ENCODE measurements around the gene C1QTNF1.
A peak's percentile ranks its signal among the peaks of the same experiment; 100 is the strongest.

C1QTNF1 gene

DNA sequence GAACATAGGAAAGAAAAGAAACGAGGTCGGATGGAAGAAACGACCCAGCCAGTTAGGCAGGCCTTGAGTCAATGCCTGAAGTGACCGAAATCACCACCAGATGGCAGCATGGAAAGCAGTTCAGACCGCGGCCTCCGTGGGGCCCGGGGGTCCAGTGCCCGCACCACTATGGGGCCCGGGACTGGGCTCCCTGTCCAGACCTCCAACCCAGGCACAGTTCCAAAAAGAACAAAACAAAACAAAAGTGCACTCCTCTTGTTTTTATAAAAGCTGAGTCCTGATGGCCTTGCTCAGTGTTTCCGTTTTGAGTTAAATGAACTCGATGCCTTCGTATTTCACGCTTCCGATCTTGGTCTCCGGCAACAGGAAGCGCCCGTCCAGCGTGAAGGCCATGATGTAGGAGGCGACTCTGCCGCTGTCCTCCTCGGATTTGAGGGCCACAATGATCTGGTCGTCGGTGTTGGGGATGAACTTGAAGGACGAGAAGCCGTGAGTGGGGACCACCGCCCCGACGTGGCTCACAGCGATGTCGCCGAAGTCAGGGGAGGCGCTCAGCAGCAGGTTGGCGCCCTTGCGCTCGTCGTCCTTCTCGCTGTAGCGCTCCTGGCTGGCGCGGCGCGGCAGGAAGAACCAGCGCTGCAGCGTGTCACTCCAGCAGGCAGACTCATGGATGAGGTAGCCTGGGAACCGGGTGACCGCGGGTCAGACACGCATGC, 30.6 kb upstream of the C1QTNF1 start:
- peak in 4 of 6 experiments; percentile 24 to 43 (median 31) for DNase-seq

DNA sequence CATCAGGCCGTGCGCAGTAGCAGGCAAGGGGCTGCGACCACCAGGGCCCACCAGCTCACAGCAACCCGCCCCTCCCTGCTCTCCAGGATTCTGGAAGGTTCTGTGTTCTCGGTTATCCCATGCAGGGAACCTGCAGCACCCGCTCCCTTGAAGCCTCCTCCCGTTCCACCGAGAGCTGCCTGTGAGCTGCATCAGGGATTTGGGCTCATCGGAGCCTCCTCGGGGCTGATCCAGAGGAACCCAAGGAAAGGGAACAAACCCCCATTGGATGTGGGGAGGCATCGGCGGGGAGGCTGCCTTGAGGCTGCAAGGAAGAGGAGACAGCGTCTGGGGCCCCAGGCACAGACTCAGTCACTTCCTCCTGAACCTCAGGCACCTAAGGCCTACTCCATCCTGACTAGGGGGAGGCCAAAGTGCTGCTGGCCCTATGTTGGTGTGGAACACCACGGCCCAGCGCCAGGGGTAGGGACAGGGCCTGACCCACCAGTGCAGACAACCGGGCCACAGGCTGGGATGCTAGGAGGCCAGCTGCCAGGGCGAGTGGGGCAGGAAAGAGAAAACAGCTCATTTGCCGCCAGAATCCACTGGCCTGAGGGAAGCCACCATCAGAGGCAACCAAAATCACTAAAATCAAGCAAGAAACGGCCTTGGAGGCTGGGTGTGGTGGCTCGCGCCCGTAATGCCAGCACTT, 29.8 kb upstream of the C1QTNF1 start:
- no peak for DNase-seq

DNA sequence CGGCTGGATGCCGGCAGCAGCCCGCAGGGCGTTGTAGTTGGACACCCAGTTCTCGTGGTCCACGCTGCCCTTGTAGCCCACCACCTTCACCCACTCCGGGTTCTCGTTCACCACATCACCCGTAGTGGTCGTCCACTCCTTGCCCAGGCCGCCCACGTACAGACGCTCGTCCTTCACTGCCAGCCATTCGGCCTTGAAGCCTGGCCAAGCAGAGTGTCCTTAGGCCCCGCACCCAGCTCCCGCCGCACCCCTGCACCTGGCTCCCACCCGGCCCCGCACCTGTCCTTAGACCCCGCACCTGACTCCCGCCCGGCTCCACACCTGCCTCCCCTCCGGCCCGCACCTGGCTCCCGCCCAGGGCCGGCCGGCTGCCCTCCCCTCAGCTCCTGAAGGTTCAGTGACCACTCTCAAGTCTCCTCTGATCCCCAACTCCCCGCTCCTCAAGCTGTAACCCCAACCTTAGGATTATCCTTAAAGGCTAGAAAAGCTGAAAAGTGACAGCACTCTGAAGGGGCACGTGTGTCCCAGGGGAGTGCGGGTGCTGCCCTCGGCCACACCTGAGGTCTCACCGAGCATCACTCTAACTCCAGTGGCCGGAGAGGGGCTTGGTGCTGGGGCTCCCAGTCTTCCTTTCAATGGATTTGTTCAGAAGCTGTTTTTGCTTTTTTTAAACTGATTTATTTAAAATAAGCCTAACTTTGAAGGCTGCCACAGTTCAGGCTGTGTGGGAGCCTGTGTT, 28.8 kb upstream of the C1QTNF1 start:
- no peak for DNase-seq

DNA sequence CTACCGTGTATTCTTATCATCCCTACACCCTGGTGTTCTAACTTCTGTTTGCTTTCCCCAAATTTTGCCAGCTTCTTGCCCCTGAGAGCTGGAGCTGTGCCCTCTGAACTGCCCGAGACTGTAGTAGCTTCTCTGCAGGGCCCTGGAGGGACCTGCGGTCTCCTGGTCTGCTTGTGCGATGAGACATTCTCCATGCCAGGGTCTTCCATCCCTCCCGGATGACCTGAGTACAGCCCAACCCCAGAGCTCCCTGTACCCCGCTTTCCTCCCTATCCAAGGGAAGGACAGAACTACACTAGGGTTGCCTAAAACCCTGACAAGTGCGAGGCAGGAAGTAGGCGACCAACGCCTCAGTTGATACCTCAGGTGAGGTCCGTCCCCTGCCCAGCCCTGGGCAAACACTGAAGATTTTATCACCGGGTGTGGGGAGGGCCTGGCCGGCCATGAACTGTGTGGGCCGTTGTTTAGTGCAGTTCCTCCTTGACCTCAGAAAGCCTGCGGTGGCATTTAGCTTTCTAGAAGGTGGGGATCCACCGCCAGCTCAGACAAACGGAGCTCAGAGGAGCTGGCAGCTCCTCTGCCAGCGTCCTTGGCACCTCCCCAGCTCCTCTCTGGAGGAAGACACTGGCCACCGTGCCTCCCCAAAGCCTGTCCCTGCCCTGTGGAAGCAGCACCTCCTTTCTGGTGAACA, 28.1 kb upstream of the C1QTNF1 start:
- DNase-seq: no peak

- no peak for DNase-seq
These were observed 27.2 kb upstream of the C1QTNF1 start for GRCh38 chr17:78996781-78997201.

GRCh38 chr17:78997231-78997741, 26.7 kb upstream of the C1QTNF1 start:
- DNase-seq: no peak

DNA sequence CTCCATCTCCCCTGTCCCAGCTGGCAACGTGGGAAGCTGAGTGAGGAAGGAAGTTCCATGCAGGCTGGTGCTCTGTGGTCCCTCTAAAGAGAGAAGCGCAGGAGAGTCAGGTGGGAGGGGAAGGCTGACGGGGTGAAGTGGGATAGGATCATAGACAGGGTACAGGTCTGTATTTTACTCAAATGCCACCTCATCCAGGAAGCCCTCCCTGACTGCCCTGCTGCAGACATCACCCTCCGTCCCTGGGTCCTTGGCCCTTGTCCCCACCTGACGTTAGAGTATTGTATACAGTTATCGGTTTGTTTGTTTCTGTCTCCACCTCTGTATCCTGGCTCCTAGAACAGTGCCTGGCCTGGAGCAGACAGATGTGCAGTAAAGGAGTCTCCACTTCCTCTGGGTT, 26.1 kb upstream of the C1QTNF1 start:
- DNase-seq: no peak

GRCh38 chr17:78998311-78999055, 25.5 kb upstream of the C1QTNF1 start:
- DNase-seq: no peak

DNA sequence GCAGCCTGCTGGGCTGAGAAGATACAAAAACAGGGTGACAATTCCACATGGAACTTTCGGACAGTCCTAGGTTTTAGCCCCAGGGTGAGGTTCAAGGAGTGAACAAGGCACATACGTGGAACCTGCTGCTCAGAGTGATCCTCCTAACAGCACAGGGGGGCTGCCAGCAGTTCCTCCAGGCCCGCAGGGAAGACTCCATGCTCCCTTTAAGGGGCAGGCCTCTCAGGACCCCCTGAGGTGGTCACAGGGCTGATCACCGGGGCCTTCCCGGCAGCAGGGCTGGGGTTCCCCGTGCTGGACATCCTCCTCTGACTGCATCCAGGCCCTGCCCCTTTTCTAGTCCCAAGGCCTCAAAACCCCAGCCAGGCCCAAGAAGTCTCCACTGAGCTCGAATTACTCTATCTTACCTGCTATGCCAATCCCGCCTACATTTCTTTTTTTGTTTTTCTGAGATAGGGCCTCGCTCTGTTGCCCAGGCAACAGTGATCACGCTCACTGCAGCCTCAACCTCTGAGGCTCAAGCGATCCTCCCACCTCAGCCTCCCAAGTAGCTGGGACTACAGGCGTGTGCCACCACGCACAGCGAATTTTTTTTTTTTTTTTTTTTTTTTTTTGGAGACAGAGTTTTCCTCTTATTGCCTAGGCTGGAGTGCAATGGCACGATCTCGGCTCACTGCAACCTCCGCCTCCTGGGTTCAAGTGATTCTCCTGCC, 24.8 kb upstream of the C1QTNF1 start:
- DNase-seq: no peak

- DNase-seq: no peak
These were observed 24.0 kb upstream of the C1QTNF1 start for GRCh38 chr17:78999947-79000395.

- DNase-seq: no peak
These were observed 23.4 kb upstream of the C1QTNF1 start for GRCh38 chr17:79000396-79001189.

- no peak for DNase-seq
These were observed 22.6 kb upstream of the C1QTNF1 start for GRCh38 chr17:79001190-79002020.

DNA sequence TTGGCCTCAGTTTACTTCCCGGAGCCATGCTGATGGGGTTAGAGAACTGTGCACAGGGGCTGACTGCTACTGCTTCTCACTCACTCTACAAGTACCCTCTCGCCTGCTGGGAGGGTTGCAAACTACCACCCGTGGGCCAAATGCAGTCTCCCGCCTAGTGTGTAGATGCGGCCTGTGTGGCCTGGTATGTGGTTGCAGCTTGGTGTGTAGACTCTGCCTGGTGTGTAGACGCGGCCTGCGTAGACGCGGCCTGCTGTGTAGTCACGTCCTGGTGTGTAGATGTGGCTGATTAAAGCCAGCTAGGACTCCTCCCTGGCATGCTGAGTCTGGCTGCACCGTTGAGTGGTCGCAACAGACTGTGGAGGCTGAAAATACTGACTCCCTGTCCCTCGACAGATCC, 21.7 kb upstream of the C1QTNF1 start:
- no peak for DNase-seq

- DNase-seq: no peak
These were observed 21.0 kb upstream of the C1QTNF1 start for GRCh38 chr17:79002796-79003593.

GRCh38 chr17:79003661-79004411, 20.1 kb upstream of the C1QTNF1 start:
- DNase-seq: no peak

- peak in 3 of 6 experiments; percentile 2 to 21 (median 13) for DNase-seq
These were observed 18.7 kb upstream of the C1QTNF1 start for GRCh38 chr17:79005063-79005861.

- no peak for DNase-seq
These were observed 17.9 kb upstream of the C1QTNF1 start for GRCh38 chr17:79006046-79006445.
